SHP77 treated with DMSO at 0.1 percent for 48 hours (cell line): Measurements from ENCODE around the gene HERC5.
"Not testable (repeated sequence)": the region's sequence is repeated elsewhere in the genome, so short reads cannot be mapped to it uniquely, and the experiment has no call there.

Experiments used
- DNase-seq: peaks from one replicate; lab custom pipeline; 2025; lab: John Stamatoyannopoulos, UW

HERC5 gene

GRCh38 chr4:88448211-88448765 is 8.6 kb upstream of the HERC5 start:
- DNase-seq = not testable (repeated sequence)

DNA sequence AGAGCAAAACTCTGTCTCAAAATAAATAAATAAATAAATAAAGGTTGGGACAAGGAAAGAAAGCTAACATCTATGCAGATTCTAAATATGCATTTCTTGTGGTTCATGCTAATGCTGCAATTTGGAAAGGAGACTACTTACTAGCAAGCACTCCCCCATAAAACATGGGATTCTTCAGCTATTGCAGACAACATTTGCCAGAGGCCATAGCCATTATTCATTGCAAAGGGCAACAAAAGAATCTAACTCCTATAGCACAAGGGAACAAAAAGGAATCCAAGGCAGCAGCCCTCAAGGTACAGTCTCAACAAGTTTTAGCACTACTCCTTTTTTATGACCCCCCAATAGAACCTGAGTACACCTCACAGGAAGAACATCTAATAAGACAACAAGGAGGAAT is 8.0 kb upstream of the HERC5 start:
- no peak for DNase-seq

GRCh38 chr4:88449290-88449689 is 7.6 kb upstream of the HERC5 start:
- DNase-seq = no peak

- DNase-seq = no peak
These were observed 5.7 kb upstream of the HERC5 start for GRCh38 chr4:88451205-88451604.

DNA sequence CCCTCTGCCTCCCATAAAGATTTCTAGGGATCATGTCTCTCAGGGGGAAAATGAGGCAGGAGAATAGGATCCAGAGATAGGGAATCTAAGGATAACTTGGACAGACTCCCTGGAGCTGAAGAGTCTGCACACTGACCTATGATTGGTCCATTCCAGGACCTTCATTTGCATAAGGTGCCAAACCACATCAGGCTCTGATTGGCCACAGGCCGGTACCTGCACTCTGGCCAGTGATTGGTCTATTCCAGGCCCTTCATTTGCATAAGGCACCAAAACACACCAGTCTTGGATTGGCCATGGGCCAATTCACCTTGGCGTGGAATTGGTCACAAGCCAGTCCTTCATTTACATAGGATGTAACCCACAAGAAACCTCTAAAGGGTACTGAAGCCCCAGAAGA is 4.0 kb upstream of the HERC5 start:
- DNase-seq = no peak

DNA sequence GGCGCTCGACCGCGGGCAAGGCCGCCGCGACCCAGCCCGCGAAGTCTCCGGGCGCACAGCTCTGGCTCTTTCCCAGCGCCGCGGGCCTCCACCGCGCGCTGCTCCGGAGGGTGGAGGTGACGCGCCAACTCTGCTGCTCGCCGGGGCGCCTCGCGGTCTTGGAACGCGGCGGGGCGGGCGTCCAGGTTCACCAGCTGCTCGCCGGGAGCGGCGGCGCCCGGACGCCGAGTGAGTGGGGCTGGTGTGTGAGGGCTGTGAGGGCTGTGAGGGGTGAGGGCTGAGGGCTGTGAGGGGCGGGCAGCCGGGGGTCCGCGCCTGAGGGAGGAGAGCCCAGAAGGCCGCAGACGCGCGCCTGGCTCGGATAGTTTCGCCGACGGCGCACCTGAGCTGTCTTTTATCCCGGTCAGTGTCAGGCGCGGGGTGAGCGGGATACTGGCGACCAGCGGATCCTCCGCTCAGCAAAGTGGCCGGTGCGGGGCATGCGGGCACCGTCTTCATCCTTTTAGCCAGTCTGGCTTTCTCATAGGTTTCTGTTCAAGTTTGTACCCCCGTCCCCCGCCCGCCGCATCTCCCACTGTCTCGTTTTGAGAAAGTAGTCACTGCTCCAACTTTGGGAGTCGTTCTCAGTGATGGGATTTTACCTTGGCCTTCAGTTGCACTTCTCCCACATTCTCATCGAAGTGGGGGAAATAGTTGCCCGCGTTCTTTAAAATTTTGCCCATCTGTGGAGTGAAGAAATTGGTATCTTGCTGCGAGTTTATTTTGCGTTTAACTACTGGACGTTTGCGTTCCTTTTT is 586 bp downstream of the HERC5 start:
- no peak for DNase-seq

GRCh38 chr4:88458104-88458740 is 1.3 kb downstream of the HERC5 start:
- no peak for DNase-seq

DNA sequence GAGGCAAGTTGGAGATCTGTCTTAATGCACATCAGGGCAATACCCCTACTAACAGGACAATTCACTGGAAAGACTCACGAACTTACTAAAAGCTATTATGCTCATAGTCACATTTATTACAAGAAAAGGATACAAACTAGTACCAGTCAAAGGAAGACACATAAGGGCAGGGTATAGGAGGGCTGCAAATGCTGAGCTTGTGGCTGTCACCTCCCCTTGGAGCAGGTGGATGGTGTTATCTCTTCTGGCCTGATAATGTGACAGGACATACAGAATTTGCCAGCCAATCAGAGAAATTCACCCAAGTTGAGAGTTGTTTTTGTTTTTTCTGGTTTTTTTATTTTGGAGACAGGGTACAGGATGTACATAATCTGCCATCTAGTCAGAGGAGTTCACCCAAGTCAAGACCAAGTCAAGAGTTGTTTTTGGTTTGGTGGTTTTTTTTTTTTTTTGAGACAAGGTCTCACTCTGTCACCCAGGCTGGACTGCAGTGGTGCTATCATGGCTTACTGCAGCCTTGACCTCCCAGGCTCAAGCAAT is 8.8 kb downstream of the HERC5 start:
- DNase-seq = no peak

DNA sequence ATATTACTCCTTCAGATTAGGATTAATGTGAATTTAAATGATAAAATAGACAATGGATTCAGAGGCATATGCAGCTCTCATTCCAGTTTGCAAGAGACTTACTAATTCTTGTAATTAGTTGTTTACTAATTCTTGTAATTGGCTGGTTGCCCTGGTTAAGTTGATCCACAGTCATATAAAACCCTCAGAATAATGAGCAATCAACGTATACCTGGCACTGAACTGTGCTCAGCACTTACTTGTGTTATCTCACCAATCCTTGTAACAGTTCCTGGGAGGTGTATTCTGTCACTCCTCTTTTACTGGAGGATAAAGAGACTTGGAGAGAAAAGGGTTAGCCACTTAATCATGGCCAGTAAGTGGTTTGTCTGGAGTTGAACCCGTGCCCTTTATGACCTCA is 10.5 kb downstream of the HERC5 start:
- DNase-seq = no peak

DNA sequence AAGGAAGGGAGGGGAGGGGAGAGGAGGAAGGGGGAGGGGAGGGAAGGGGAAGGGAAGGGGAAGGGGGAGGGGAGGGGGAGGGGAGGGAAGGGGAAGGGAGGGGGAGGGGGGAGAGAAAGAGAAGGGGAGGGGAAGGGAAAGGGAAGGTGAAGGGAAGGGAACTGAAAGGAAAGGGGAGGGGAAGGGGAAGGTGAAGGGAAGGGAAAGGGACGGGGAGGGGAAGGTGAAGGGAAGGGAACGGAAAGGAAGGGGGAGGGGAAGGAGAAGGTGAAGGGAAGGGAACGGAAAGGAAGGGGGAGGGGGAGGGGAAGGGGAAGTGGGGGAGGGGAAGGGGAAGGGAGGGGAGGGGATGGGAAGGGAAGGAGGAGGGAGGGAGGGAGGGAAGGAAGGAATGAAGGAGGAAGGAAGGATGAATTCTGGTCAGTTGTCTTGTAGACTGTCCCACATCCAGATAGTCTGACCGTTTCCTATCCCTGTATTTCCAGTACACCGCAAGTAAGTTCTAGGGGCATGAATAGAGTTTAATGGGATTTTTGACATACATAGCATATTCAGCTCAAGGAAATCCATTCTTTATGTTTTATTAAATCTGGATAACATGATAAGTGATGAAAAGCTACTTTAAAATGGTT is 20.4 kb downstream of the HERC5 start:
- DNase-seq = no peak

- DNase-seq = no peak
These were observed 21.3 kb downstream of the HERC5 start for GRCh38 chr4:88478247-88478646.

DNA sequence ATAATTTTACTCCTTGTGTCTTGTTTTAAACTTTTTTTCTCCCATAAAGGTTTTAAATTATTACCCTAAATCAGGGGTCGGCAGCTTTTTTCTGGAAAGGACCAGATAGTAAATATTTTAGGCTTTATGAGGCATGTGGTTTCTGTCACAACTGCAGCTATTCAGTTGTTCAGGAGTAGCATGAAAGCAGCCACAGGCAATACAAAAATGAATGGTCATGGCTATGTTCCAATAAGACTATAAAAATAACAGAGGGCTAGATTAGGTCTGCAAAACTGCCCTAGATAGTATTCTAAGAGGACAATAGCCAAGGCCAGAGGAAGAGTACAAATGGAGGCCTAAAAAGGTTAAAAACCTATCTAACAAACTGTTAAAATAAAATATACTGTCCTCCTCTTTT is 24.6 kb downstream of the HERC5 start:
- DNase-seq = no peak

DNA sequence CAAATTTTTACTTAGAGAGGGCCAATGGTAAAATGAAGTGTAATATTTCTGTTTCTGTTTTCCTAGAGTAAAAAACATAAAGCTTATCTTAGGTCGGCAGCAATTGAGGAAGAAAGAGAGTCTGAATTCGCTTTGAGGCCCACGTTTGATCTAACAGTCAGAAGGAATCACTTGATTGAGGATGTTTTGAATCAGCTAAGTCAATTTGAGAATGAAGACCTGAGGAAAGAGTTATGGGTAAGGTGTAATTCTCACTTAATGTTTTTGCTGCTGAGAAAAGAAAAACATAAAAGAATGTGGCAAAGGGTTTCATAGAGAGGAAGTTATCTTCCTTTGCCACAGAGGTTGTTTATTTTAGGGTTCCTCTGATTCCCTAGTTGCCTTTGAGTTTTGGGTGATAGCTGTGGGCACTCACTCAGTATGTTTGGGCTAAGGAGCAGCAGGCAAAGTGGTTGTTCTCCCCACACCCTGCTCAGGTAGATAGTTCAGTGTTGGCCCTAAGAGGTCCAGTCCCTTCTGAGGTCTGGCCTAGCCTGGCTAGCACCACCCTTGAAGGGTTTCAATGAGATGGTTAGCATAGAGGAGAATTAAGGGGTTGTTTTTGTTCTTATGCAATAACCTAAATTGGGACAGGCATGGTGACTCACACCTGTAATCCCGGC is 32.3 kb downstream of the HERC5 start:
- DNase-seq = no peak

- no peak for DNase-seq
These were observed 41.0 kb downstream of the HERC5 start for GRCh38 chr4:88497859-88498409.

DNA sequence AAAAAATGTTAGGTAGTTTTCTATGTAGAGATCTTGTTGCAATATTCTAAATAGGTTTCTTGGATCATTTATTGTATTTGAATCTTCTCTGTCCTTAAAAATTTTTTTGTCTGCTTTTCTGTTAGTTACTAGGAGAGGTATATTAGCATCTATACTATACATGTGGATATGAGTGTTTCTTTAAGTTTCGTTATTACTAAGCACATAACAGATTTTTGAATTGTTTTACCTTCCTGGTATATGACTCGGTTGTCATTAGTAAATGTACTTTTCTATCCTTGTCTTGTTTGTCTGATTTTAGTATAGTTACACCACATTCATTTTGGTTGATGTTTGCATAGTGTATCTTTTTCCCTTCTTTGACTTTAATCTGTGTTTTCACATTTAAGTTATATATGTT is 46.4 kb downstream of the HERC5 start:
- DNase-seq = no peak

- no peak for DNase-seq
These were observed 54.3 kb downstream of the HERC5 start for GRCh38 chr4:88511236-88511635.

DNA sequence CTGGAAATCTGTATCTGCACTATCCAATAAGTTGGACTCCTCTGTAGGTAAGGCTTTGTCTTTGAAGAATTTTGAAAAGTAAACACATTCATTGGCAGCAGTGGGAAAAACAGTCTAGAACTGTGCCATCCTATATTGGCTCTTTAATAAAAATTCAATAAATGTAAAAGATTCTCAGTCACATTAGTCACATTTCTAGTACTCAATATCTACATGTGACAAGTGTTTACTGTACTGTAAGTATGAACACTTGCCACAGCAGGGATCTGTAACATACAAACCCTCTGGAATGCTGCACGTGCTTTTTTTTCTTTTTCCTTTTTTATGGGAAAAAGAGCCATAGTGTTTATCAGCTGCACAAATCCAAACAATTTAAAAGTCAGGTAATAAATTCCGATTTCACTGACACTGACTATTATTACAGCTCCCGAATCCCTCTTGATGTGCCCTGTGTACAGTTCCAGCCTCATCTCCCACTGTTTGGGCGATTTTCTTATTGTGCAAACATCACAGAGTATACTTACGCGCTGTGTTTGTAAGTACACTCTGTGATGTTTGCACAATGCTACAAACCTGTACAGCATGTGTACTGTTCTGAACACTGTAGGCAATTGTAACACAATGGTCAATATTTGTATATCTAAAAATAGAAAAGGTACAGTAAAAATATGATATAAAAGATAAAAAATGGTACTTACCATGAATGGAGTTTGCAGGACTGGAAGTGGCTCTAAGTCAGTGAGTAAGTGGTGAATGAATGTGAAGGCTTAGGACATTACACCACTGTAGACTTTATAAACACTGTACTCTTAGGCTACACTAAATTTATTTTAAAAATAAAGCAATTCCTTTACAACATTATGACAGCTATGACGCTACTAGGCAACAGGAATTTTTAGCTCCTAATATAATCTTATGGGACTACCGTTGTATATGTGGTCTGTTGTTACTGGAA is 57.9 kb downstream of the HERC5 start:
- peak; percentile 9 for DNase-seq

GRCh38 chr4:88516746-88517145 is 59.8 kb downstream of the HERC5 start:
- no peak for DNase-seq

DNA sequence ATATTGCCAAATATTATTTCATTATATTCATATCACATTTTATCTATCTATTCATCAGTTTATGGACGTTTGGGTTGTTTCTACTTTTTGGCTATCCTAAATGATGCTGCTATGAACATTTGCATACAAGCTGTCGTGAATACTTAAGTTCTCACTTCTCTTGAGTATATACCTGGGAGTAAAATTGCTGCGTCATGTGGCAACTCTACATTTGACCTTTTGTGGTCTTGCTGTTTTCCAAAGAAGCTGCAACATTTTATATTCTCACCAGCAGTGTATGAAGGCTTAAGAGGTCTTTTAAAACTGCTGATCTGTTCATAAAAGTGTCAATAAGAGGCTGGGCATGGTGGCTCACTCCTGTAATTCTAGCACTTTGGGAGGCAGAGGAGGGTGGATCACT is 60.9 kb downstream of the HERC5 start:
- no peak for DNase-seq

- no peak for DNase-seq
These were observed 62.0 kb downstream of the HERC5 start for GRCh38 chr4:88518911-88519310.
